ENCODE data around the gene C3orf80. TPM values are rescaled to one million over a fixed set of nuclear protein-coding genes. Genes with fewer than 3 reads are reported as not detected.

The C3orf80 gene
- total and polyA plus RNA-seq, 2 donors (not counting 1 experiment from before 2014, with no cell fraction given): not detected

GRCh38 chr3:160187288-160187687 is 37.9 kb upstream of the C3orf80 start:
- DNase-seq (no peak), ATAC-seq (ENCODE audit: low read depth) (no peak)
- Mint-ChIP-seq H3K4me3 (no peak overlapping the region), H3K4me1 (no peaks in the 10 kb centered on the region), H3K9me3 (ENCODE audit: insufficient read depth) (no peaks in the 10 kb centered on the region), H3K27me3 (peaks cover 3% of the 10 kb centered on the region), H3K27ac (no peak overlapping the region)
- Histone ChIP-seq H3K27me3 (replicated peaks in 1 of 4; ENCODE audit: control extremely low read depth in 1 of 4, control insufficient read depth in 3 of 4, insufficient read depth in 4 of 4, low read length in 3 of 4) (no peaks in the 10 kb centered on the region), H2AFZ (ENCODE audit: insufficient read depth, low read depth, low read length, poor library complexity, severe bottlenecking) (no peak overlapping the region), H3K4me1 (ENCODE audit: control insufficient read depth in 2 of 2, insufficient read depth in 2 of 2, low read length in 2 of 2) (no peaks in the 10 kb centered on the region), H3K27ac (ENCODE audit: low read length in 2 of 2) (no peak overlapping the region), H3K9me3 (ENCODE audit: control extremely low read depth in 1 of 3, control insufficient read depth in 2 of 3, insufficient read depth in 1 of 3, low read length in 2 of 3) (no peaks in the 10 kb centered on the region), H3K4me2 (replicated peaks; ENCODE audit: low read depth, low read length, poor library complexity, severe bottlenecking) (no peak overlapping the region), H3K36me3 (replicated peaks in 1 of 2; ENCODE audit: control extremely low read depth in 1 of 2, control insufficient read depth in 1 of 2, extremely low read depth in 1 of 2, insufficient read depth in 2 of 2, low read length in 1 of 2) (no peaks in the 10 kb centered on the region), H3K4me3 (ENCODE audit: control extremely low read depth in 1 of 5, extremely low read depth in 1 of 5, insufficient read depth in 1 of 5, low read depth in 2 of 5, low read length in 4 of 5) (no peak overlapping the region), H3K79me2 (ENCODE audit: control insufficient read depth, insufficient read depth, low read length) (no peaks in the 10 kb centered on the region), H3K9ac (ENCODE audit: low read length) (no peak overlapping the region), H4K20me1 (ENCODE audit: control insufficient read depth, insufficient read depth, low read length, poor library complexity, severe bottlenecking) (no peaks in the 10 kb centered on the region)
- intact Hi-C loops (cut with micrococcal nuclease): no loop called here
- 100% methylated on average over 1 of the region's 2 CpGs for WGBS (ENCODE audit: insufficient coverage)
- ChIA-PET POLR2A (no interaction called here), CTCF (interaction anchor here (0.6 kb wide), 1 partner anchor 502 kb away, joined by 5 read pairs; no protein-coding TSS in a partner anchor)
- no peak for TF ChIP-seq CTCF (IDR thresholded peaks at IDR 0.05)
- no peak for TF ChIP-seq EZH2 (IDR thresholded peaks at IDR 0.05; ENCODE audit: borderline replicate concordance, insufficient read depth, low read depth, low read length, poor library complexity, severe bottlenecking)

- Mint-ChIP-seq H3K9me3 (ENCODE audit: insufficient read depth) (peaks cover 3% of the 10 kb centered on the region), H3K27me3 (peaks cover 4% of the 10 kb centered on the region), H3K4me1 (no peaks in the 10 kb centered on the region), H3K4me3 (no peak overlapping the region), H3K27ac (no peak overlapping the region)
- Histone ChIP-seq H3K36me3 (replicated peaks in 1 of 2; ENCODE audit: control extremely low read depth in 1 of 2, control insufficient read depth in 1 of 2, extremely low read depth in 1 of 2, insufficient read depth in 2 of 2, low read length in 1 of 2) (no peaks in the 10 kb centered on the region), H4K20me1 (ENCODE audit: control insufficient read depth, insufficient read depth, low read length, poor library complexity, severe bottlenecking) (no peaks in the 10 kb centered on the region), H3K4me3 (ENCODE audit: control extremely low read depth in 1 of 5, extremely low read depth in 1 of 5, insufficient read depth in 1 of 5, low read depth in 2 of 5, low read length in 4 of 5) (no peak overlapping the region), H3K4me2 (replicated peaks; ENCODE audit: low read depth, low read length, poor library complexity, severe bottlenecking) (no peak overlapping the region), H3K9ac (ENCODE audit: low read length) (no peak overlapping the region), H3K4me1 (ENCODE audit: control insufficient read depth in 2 of 2, insufficient read depth in 2 of 2, low read length in 2 of 2) (no peaks in the 10 kb centered on the region), H2AFZ (ENCODE audit: insufficient read depth, low read depth, low read length, poor library complexity, severe bottlenecking) (no peak overlapping the region), H3K9me3 (ENCODE audit: control extremely low read depth in 1 of 3, control insufficient read depth in 2 of 3, insufficient read depth in 1 of 3, low read length in 2 of 3) (no peaks in the 10 kb centered on the region), H3K27ac (ENCODE audit: low read length in 2 of 2) (no peak overlapping the region), H3K79me2 (ENCODE audit: control insufficient read depth, insufficient read depth, low read length) (no peaks in the 10 kb centered on the region), H3K27me3 (replicated peaks in 1 of 4; ENCODE audit: control extremely low read depth in 1 of 4, control insufficient read depth in 3 of 4, insufficient read depth in 4 of 4, low read length in 3 of 4) (peaks cover 0 to 3% (median 0%) of the 10 kb centered on the region in 4 experiments)
- POLR2A ChIA-PET: no interaction called here
- ATAC-seq (ENCODE audit: low read depth) (no peak), DNase-seq (no peak)
- intact Hi-C loops (cut with micrococcal nuclease): no loop called here
- TF ChIP-seq CTCF (IDR thresholded peaks at IDR 0.05) (no peak), EZH2 (IDR thresholded peaks at IDR 0.05; ENCODE audit: borderline replicate concordance, insufficient read depth, low read depth, low read length, poor library complexity, severe bottlenecking) (no peak)
- CTCF ChIA-PET: no interaction called here
- WGBS (ENCODE audit: insufficient coverage): 83% methylated on average over 1 of the region's 1 CpG
These were observed 32.8 kb upstream of the C3orf80 start for GRCh38 chr3:160192310-160193029.

Measured in B cell (primary cell).